Activated T-helper 17 cell treated with anti-CD3 and anti-CD28 coated beads, Interleukin-2, amount 50 U/mL, for 72 hours (primary cell): ENCODE measurements around the gene SIGLEC15. TPM values are rescaled to one million over a fixed set of nuclear protein-coding genes. Genes with fewer than 3 reads are reported as not detected.

Experiments
- ATAC-seq: fragments of 150-1000 bp; cut with Tn5 transposase; replicated peaks from 2 replicates; pipeline ENCODE4 v1.10.0; 2021; ENCODE audit warnings: mild to moderate bottlenecking, moderate library complexity
- H3K27ac Mint-ChIP-seq: one replicate; pipeline ENCODE4 v1.8.0; 2022; ENCODE audit warnings: mixed read lengths
- H3K27me3 Mint-ChIP-seq: one replicate; pipeline ENCODE4 v1.8.0; 2022; ENCODE audit warnings: mixed read lengths
- H3K36me3 Mint-ChIP-seq: one replicate; pipeline ENCODE4 v1.8.0; 2022; ENCODE audit warnings: low read depth, mild to moderate bottlenecking, mixed read lengths
- H3K4me1 Mint-ChIP-seq: one replicate; pipeline ENCODE4 v1.8.0; 2022; ENCODE audit warnings: mixed read lengths
- H3K4me3 Mint-ChIP-seq: one replicate; pipeline ENCODE4 v1.8.0; 2022; ENCODE audit warnings: mild to moderate bottlenecking, mixed read lengths
- H3K9me3 Mint-ChIP-seq: one replicate; pipeline ENCODE4 v1.8.0; 2022; ENCODE audit warnings: mixed read lengths
- total RNA-seq, 2 donors: library from RNA; stranded (reverse); gene quantifications; one replicate each; pipeline ENCODE4 v1.2.3, GENCODE V29; 2022

Gene SIGLEC15
- total RNA-seq, 2 donors from 2014 or later = not detected

- Mint-ChIP-seq H3K27ac (no peak overlapping the region), H3K4me3 (no peak overlapping the region), H3K9me3 (no peaks in the 10 kb centered on the region), H3K27me3 (no peaks in the 10 kb centered on the region), H3K4me1 (peaks cover 32% of the 10 kb centered on the region), H3K36me3 (peaks cover 95% of the 10 kb centered on the region)
- no peak for ATAC-seq
Measured at GRCh38 chr18:45870419-45870818, 44.9 kb downstream of the SIGLEC15 start.

- ATAC-seq = peak; percentile 4
- no peaks in the 10 kb centered on the region for H3K27me3 Mint-ChIP-seq
- no peak overlapping the region for H3K27ac Mint-ChIP-seq
Measured at GRCh38 chr18:45871431-45872084, 46.1 kb downstream of the SIGLEC15 start.

GRCh38 chr18:45874491-45875184 is 49.2 kb downstream of the SIGLEC15 start:
- Mint-ChIP-seq H3K4me3 (peak overlapping the region; percentile 58), H3K9me3 (no peaks in the 10 kb centered on the region), H3K4me1 (peaks cover 36% of the 10 kb centered on the region), H3K36me3 (peaks cover 91% of the 10 kb centered on the region), H3K27ac (peak overlapping the region; percentile 90), H3K27me3 (no peaks in the 10 kb centered on the region)
- peak; percentile 89 for ATAC-seq

More at GRCh38 chr18:45871431-45872084, 46.1 kb downstream of the SIGLEC15 start:
- Mint-ChIP-seq H3K36me3 (peaks cover 93% of the 10 kb centered on the region), H3K9me3 (no peaks in the 10 kb centered on the region), H3K4me1 (peaks cover 34% of the 10 kb centered on the region), H3K4me3 (no peak overlapping the region)

GRCh38 chr18:45876161-45876560 is 50.7 kb downstream of the SIGLEC15 start:
- ATAC-seq = no peak
- H3K4me1 Mint-ChIP-seq = peaks cover 35% of the 10 kb centered on the region
- no peak overlapping the region for H3K27ac Mint-ChIP-seq
- H3K27me3 Mint-ChIP-seq = no peaks in the 10 kb centered on the region
- no peaks in the 10 kb centered on the region for H3K9me3 Mint-ChIP-seq
- peaks cover 91% of the 10 kb centered on the region for H3K36me3 Mint-ChIP-seq
- H3K4me3 Mint-ChIP-seq = no peak overlapping the region

- Mint-ChIP-seq H3K9me3 (no peaks in the 10 kb centered on the region), H3K36me3 (peaks cover 91% of the 10 kb centered on the region), H3K4me3 (no peak overlapping the region), H3K4me1 (peaks cover 28% of the 10 kb centered on the region), H3K27ac (no peak overlapping the region), H3K27me3 (no peaks in the 10 kb centered on the region)
- ATAC-seq = no peak
Measured at GRCh38 chr18:45877403-45877802, 51.9 kb downstream of the SIGLEC15 start.

- Mint-ChIP-seq H3K4me1 (peaks cover 12% of the 10 kb centered on the region), H3K9me3 (no peaks in the 10 kb centered on the region), H3K27me3 (no peaks in the 10 kb centered on the region), H3K4me3 (no peak overlapping the region), H3K27ac (no peak overlapping the region), H3K36me3 (peaks cover 91% of the 10 kb centered on the region)
- peak; percentile 78 for ATAC-seq
Measured at GRCh38 chr18:45879681-45880655, 54.5 kb downstream of the SIGLEC15 start.

GRCh38 chr18:45880876-45881558 is 55.5 kb downstream of the SIGLEC15 start:
- Mint-ChIP-seq H3K27me3 (no peaks in the 10 kb centered on the region), H3K9me3 (no peaks in the 10 kb centered on the region), H3K4me1 (peaks cover 6% of the 10 kb centered on the region), H3K4me3 (no peak overlapping the region), H3K27ac (no peak overlapping the region), H3K36me3 (peaks cover 87% of the 10 kb centered on the region)
- no peak for ATAC-seq

- Mint-ChIP-seq H3K27me3 (no peaks in the 10 kb centered on the region), H3K4me1 (no peaks in the 10 kb centered on the region), H3K36me3 (peaks cover 84% of the 10 kb centered on the region), H3K27ac (peak overlapping the region; percentile 41), H3K4me3 (no peak overlapping the region), H3K9me3 (no peaks in the 10 kb centered on the region)
- no peak for ATAC-seq
Measured at GRCh38 chr18:45887585-45887984, 62.1 kb downstream of the SIGLEC15 start.

- H3K9me3 Mint-ChIP-seq = no peaks in the 10 kb centered on the region
- no peak overlapping the region for H3K4me3 Mint-ChIP-seq
- H3K27ac Mint-ChIP-seq = peak overlapping the region; percentile 58
- peaks cover 82% of the 10 kb centered on the region for H3K36me3 Mint-ChIP-seq
- no peaks in the 10 kb centered on the region for H3K4me1 Mint-ChIP-seq
- no peak for ATAC-seq
- no peaks in the 10 kb centered on the region for H3K27me3 Mint-ChIP-seq
Measured at GRCh38 chr18:45889419-45890064, 64.1 kb downstream of the SIGLEC15 start.

GRCh38 chr18:45890606-45891005 is 65.1 kb downstream of the SIGLEC15 start:
- Mint-ChIP-seq H3K4me1 (no peaks in the 10 kb centered on the region), H3K27me3 (no peaks in the 10 kb centered on the region), H3K27ac (peak overlapping the region; percentile 58), H3K4me3 (no peak overlapping the region), H3K9me3 (no peaks in the 10 kb centered on the region), H3K36me3 (peaks cover 87% of the 10 kb centered on the region)
- no peak for ATAC-seq

GRCh38 chr18:45891806-45892205 is 66.3 kb downstream of the SIGLEC15 start:
- no peak for ATAC-seq
- Mint-ChIP-seq H3K4me3 (no peak overlapping the region), H3K27me3 (no peaks in the 10 kb centered on the region), H3K27ac (no peak overlapping the region), H3K36me3 (peaks cover 87% of the 10 kb centered on the region), H3K4me1 (no peaks in the 10 kb centered on the region), H3K9me3 (no peaks in the 10 kb centered on the region)
